ENCODE data around the gene CHIT1. TPM values are rescaled to one million over a fixed set of nuclear protein-coding genes. Genes with fewer than 3 reads are reported as not detected.

Gene CHIT1
- total and polyA plus RNA-seq, 9 of the 15 experiments (the other 6 are each of a cell fraction or from before 2014, with no cell fraction given), result not detected

DNA sequence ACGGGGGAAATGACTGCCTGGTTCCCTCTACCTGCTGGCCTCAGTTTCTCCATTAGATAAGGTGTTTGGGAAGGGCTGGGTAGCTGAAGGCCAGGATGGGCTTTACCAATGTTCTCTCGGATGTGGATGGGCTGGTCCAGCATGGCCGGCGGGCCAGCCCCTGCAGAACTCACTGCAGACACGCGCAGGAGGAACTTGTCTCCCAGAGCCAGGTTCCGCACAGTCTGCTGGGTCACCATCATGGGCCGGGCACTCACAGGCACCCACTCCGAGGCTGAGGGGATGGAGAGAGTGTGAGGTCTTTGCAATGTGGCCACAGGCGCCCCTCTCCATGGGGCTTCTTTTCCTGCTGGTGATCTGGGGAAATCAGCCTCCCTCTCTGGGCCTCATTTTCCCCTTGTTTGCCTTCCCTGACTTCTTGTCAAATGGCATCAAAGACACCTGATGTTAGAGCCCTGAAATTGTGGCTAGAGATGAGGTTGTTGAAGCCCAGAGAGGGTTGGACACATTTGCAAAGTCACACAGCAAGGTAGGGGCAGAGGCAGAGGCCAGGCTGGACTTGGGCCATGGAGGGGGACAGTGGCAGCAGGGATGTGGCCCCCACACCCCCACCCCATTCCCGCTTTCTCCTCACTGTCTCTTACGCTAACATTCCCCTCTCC lies 55.0 kb downstream of the CHIT1 start:
- Histone ChIP-seq H3K9me3 (replicated peaks; ENCODE audit: control insufficient read depth, insufficient read depth, low read depth, low read length) (no peaks in the 10 kb centered on the region), H3K4me2 (ENCODE audit: insufficient read depth, low read length) (no peak overlapping the region), H3K9ac (ENCODE audit: insufficient read depth in 1 of 2, low read depth in 2 of 2, low read length in 2 of 2) (no peak overlapping the region), H3K4me1 (replicated peaks in 1 of 2; ENCODE audit: control insufficient read depth in 2 of 2, insufficient read depth in 2 of 2, low read length in 2 of 2) (peaks cover 0 to 8% of the 10 kb centered on the region in 2 experiments; a peak in 1 of 5 replicates), H2AFZ (ENCODE audit: low read depth, low read length) (no peak overlapping the region), H4K20me1 (replicated peaks; ENCODE audit: control insufficient read depth, insufficient read depth, low read length) (peaks cover 29% of the 10 kb centered on the region; the same call in 1 of the 2 replicates), H3K36me3 (ENCODE audit: control insufficient read depth, insufficient read depth, low read length) (no peaks in the 10 kb centered on the region), H3K27ac (ENCODE audit: extremely low read depth, low read depth, low read length) (no peak overlapping the region), H3K27me3 (ENCODE audit: control insufficient read depth in 2 of 2, insufficient read depth in 2 of 2, low read length in 2 of 2) (peaks cover 10 to 70% of the 10 kb centered on the region in 2 experiments; a peak in 4 of 5 replicates), H3K4me3 (no peak overlapping the region), H3K79me2 (ENCODE audit: control insufficient read depth, insufficient read depth, low read length) (no peaks in the 10 kb centered on the region), H3K9me1 (ENCODE audit: control insufficient read depth, insufficient read depth, low read length) (no peaks in the 10 kb centered on the region)
- FAIRE-seq, result no peak
- POLR2A ChIA-PET, result interaction anchor here (1.1 kb wide), 1 partner anchor 48 kb away, joined by 5 read pairs; no protein-coding TSS in a partner anchor
- TF ChIP-seq RNF2 (IDR thresholded peaks at IDR 0.05) (no peak), BCOR (IDR thresholded peaks at IDR 0.05) (peak; percentile 84), ZFP36 (IDR thresholded peaks at IDR 0.05; ENCODE audit: low read depth, low read length, partially characterized antibody) (peak; percentile 59), ZNF766 (CRISPR knock-in tag; conservative IDR thresholded peaks at IDR 0.05) (no peak), MTA3 (IDR thresholded peaks at IDR 0.05; ENCODE audit: borderline replicate concordance) (no peak), KAT2B (IDR thresholded peaks at IDR 0.05; ENCODE audit: low read depth, low read length) (no peak), RBM34 (IDR thresholded peaks at IDR 0.05; ENCODE audit: borderline replicate concordance, insufficient read depth, low read length) (no peak), ZC3H8 (IDR thresholded peaks at IDR 0.05) (no peak), KLF10 (CRISPR knock-in tag; IDR thresholded peaks at IDR 0.05) (no peak)
- TF ChIP-seq, protein P1, sequence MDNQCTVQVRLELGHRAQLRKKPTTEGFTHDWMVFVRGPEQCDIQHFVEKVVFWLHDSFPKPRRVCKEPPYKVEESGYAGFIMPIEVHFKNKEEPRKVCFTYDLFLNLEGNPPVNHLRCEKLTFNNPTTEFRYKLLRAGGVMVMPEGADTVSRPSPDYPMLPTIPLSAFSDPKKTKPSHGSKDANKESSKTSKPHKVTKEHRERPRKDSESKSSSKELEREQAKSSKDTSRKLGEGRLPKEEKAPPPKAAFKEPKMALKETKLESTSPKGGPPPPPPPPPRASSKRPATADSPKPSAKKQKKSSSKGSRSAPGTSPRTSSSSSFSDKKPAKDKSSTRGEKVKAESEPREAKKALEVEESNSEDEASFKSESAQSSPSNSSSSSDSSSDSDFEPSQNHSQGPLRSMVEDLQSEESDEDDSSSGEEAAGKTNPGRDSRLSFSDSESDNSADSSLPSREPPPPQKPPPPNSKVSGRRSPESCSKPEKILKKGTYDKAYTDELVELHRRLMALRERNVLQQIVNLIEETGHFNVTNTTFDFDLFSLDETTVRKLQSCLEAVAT (IDR thresholded peaks at IDR 0.05), result no peak
- in situ Hi-C loops (cut with MboI) (no loop called here), intact Hi-C loops (cut with micrococcal nuclease) (no loop called here)
- ATAC-seq, result no peak
- 2% methylated on average over 12 of the region's 12 CpGs for WGBS (ENCODE audit: insufficient coverage, low coverage, missing lambda C conversion rate)
- no peak for DNase-seq (ENCODE audit: extremely low read depth in 1 of 4, low spot score in 3 of 4)
- CTCF ChIA-PET (ENCODE audit: low intra/inter-chr PET ratio), result no interaction called here
- no TSS peak for BruUV-seq (replicated peaks)
